Testis (tissue), 3 donors: Measurements from ENCODE around the gene COL16A1. TPM values are rescaled to one million over a fixed set of nuclear protein-coding genes. Genes with fewer than 3 reads are reported as not detected.
A peak's percentile ranks its signal among the peaks of the same experiment; 100 is the strongest.

ENCODE experiments used
- DNase-seq: peaks from one replicate; pipeline ENCODE4 v3.0.0-alpha.2; 2019
- H3K27ac ChIP-seq, 2 donors: fragments of 200-600 bp; sonication (generic); one replicate each; pipeline ENCODE4 v1.5.1; 2019
- H3K27me3 ChIP-seq: fragments of 200-600 bp; sonication (generic); one replicate; pipeline ENCODE4 v1.5.1; 2019
- H3K36me3 ChIP-seq: fragments of 200-600 bp; sonication (generic); one replicate; pipeline ENCODE4 v1.5.1; 2017; ENCODE audit warnings: low read depth; ENCODE audit errors: missing control alignments
- H3K4me1 ChIP-seq: fragments of 200-600 bp; sonication (generic); one replicate; pipeline ENCODE4 v1.5.1; 2019
- H3K4me3 ChIP-seq, 2 donors: fragments of 200-600 bp; sonication (generic); one replicate each; pipeline ENCODE4 v1.5.1; 2017 to 2019
- H3K9me3 ChIP-seq: fragments of 200-600 bp; sonication (generic); one replicate; pipeline ENCODE4 v1.5.1; 2017
- CTCF ChIP-seq, 3 experiments: fragments of 450-650 bp in 2 of 3; fragments of 200-600 bp in 1 of 3; sonication (generic) in 1 of 3; IDR thresholded peaks; one replicate each; pipeline ENCODE4 v1.5.1; 2016 to 2019; ENCODE audit warnings: antibody characterized with exemption in 3 of 3, mild to moderate bottlenecking in 2 of 3, moderate library complexity in 1 of 3
- POLR2A ChIP-seq: fragments of 450-650 bp; IDR thresholded peaks from one replicate; pipeline ENCODE4 v1.6.1; 2017; ENCODE audit warnings: antibody characterized with exemption, mild to moderate bottlenecking, moderate library complexity
- WGBS, 2 donors: methylation state at CpG; one replicate each; pipeline ENCODE4 v1.1.5; 2018; 5-methylcytosine and 5-hydroxymethylcytosine counted together
- intact Hi-C: fragments of 100-400 bp; cut with DNase I; formaldehyde crosslinking; loops from one replicate; pipeline ENCODE4 v1.15.1; 2023; ENCODE audit warnings: low total_unique reads
- polyA plus RNA-seq: library from polyadenylated mRNA; stranded (reverse); fragments of 350-450 nt; fragmentation: Illumina TruSeq; extraction: RNeasy Lipid Tissue Mini Kit (QIAGEN cat#74804); gene quantifications from one replicate; pipeline ENCODE4 v1.2.3, GENCODE V29; 2014; ENCODE audit warnings: low read depth, low replicate concordance; ENCODE audit not compliant: insufficient read depth
- total RNA-seq, 2 donors: library from RNA; depleted of rRNA; stranded (reverse); fragments of >200 nt; gene quantifications; one replicate each; pipeline ENCODE4 v1.2.3, GENCODE V29; 2016

Gene COL16A1
- total and polyA plus RNA-seq, 3 donors from 2014 or later, result 96.4 to 120 (median 101) TPM

GRCh38 chr1:31717341-31717740, 13.5 kb upstream of the COL16A1 start:
- Histone ChIP-seq H3K4me1 (peaks cover 21% of the 10 kb centered on the region), H3K4me3 (no peak overlapping the region), H3K27ac (no peak overlapping the region), H3K36me3 (no peaks in the 10 kb centered on the region), H3K27me3 (no peaks in the 10 kb centered on the region), H3K9me3 (no peaks in the 10 kb centered on the region)
- no peak for DNase-seq
- no peak for TF ChIP-seq CTCF (IDR thresholded peaks at IDR 0.05)
- no peak for TF ChIP-seq POLR2A
- WGBS, 2 donors, result 76 to 78% methylated on average over 6 of the region's 6 CpGs
- intact Hi-C loops, result no loop called here

GRCh38 chr1:31715873-31716220, 12.0 kb upstream of the COL16A1 start:
- H3K36me3 ChIP-seq, result no peaks in the 10 kb centered on the region
- DNase-seq, result no peak
- H3K4me1 ChIP-seq, result peaks cover 24% of the 10 kb centered on the region
- H3K27me3 ChIP-seq, result no peaks in the 10 kb centered on the region
- H3K9me3 ChIP-seq, result no peaks in the 10 kb centered on the region
- 0 to 10% methylated on average over 7 of the region's 7 CpGs for WGBS, 2 donors
- H3K27ac ChIP-seq, result peak overlapping the region; percentile 56 to 93
- TF ChIP-seq POLR2A, result no peak
- TF ChIP-seq CTCF (IDR thresholded peaks at IDR 0.05), result no peak
- intact Hi-C loops, result no loop called here
- H3K4me3 ChIP-seq, result peak overlapping the region; percentile 24 to 47

GRCh38 chr1:31715087-31715872, 11.5 kb upstream of the COL16A1 start:
- Histone ChIP-seq H3K27me3 (no peaks in the 10 kb centered on the region), H3K4me1 (peaks cover 24% of the 10 kb centered on the region), H3K9me3 (no peaks in the 10 kb centered on the region), H3K36me3 (no peaks in the 10 kb centered on the region), H3K4me3 (peak overlapping the region; percentile 24 to 47), H3K27ac (peak overlapping the region; percentile 56 to 93)
- peak; percentile 73 to 83 (median 81) for TF ChIP-seq CTCF (IDR thresholded peaks at IDR 0.05)
- TF ChIP-seq POLR2A, result no peak
- peak; percentile 96 for DNase-seq
- WGBS, 2 donors, result 0 to 1% methylated on average over 28 to 44 of the region's 44 CpGs
- intact Hi-C loops, result no loop called here

GRCh38 chr1:31714442-31715086, 10.7 kb upstream of the COL16A1 start:
- DNase-seq, result peak; percentile 85
- WGBS, 2 donors, result 0 to 4% methylated on average over 10 to 39 of the region's 39 CpGs
- no peaks in the 10 kb centered on the region for H3K9me3 ChIP-seq
- H3K36me3 ChIP-seq, result no peaks in the 10 kb centered on the region
- TF ChIP-seq CTCF (IDR thresholded peaks at IDR 0.05) (peak in 2 of 3 experiments; percentile 19 to 31), POLR2A (no peak)
- H3K4me3 ChIP-seq, result peak overlapping the region; percentile 24 to 47
- no peaks in the 10 kb centered on the region for H3K27me3 ChIP-seq
- peak overlapping the region; percentile 56 to 93 for H3K27ac ChIP-seq
- intact Hi-C loops, result no loop called here
- peaks cover 24% of the 10 kb centered on the region for H3K4me1 ChIP-seq
